Uterus (tissue), 2 donors: ENCODE data around the gene LRPPRC.

ENCODE experiments used
- CTCF ChIP-seq, 4 experiments: fragments of 200-600 bp in 2 of 4; fragments of 450-650 bp in 2 of 4; sonication (generic) in 2 of 4; IDR thresholded peaks; one replicate each; pipeline ENCODE4 v1.5.1; 2016 to 2019; ENCODE audit warnings: antibody characterized with exemption in 4 of 4, mild to moderate bottlenecking in 2 of 4, moderate library complexity in 1 of 4
- POLR2A ChIP-seq, 2 donors: fragments of 450-650 bp; IDR thresholded peaks; one replicate each; pipeline ENCODE4 v1.6.1; 2016; ENCODE audit warnings: antibody characterized with exemption in 2 of 2, mild to moderate bottlenecking in 1 of 2, moderate library complexity in 1 of 2

- TF ChIP-seq CTCF (IDR thresholded peaks at IDR 0.05) (no peak), POLR2A (IDR thresholded peaks at IDR 0.05) (no peak)
Measured at GRCh38 chr2:43874776-43875451, 120.9 kb downstream of the LRPPRC start.
